ENCODE results near the gene ADGRD1.

ADGRD1 gene

GRCh38 chr12:131187602-131188001 is 233.9 kb downstream of the ADGRD1 start:
- no peak for DNase-seq

GRCh38 chr12:131188131-131189050 is 234.7 kb downstream of the ADGRD1 start:
- no peak for DNase-seq

- no peak for DNase-seq
Measured at GRCh38 chr12:131189781-131190180, 236.1 kb downstream of the ADGRD1 start.

GRCh38 chr12:131190965-131191364 is 237.3 kb downstream of the ADGRD1 start:
- no peak for DNase-seq

Measured in stimulated activated CD4-positive, alpha-beta T cell treated with anti-CD3 and anti-CD28 coated beads, Interleukin-4, amount 100 ng/mL, for 24 hours (primary cell).